22Rv1 (cell line): ENCODE results near the gene GCNA.

ENCODE experiments used
- H3K27ac ChIP-seq: fragments of 450-650 bp; 2 replicates; pipeline ENCODE4 v1.5.1; 2017
- ZFX ChIP-seq: fragments of 450-650 bp; IDR thresholded peaks from 2 replicates; pipeline ENCODE4 v1.6.1; 2017; ENCODE audit warnings: antibody characterized with exemption, borderline replicate concordance
- TF ChIP-seq, protein P1 (sequence below): fragments of 450-650 bp; IDR thresholded peaks from 2 replicates; pipeline ENCODE4 v1.5.1; 2017; ENCODE audit warnings: mild to moderate bottlenecking

GCNA gene

DNA sequence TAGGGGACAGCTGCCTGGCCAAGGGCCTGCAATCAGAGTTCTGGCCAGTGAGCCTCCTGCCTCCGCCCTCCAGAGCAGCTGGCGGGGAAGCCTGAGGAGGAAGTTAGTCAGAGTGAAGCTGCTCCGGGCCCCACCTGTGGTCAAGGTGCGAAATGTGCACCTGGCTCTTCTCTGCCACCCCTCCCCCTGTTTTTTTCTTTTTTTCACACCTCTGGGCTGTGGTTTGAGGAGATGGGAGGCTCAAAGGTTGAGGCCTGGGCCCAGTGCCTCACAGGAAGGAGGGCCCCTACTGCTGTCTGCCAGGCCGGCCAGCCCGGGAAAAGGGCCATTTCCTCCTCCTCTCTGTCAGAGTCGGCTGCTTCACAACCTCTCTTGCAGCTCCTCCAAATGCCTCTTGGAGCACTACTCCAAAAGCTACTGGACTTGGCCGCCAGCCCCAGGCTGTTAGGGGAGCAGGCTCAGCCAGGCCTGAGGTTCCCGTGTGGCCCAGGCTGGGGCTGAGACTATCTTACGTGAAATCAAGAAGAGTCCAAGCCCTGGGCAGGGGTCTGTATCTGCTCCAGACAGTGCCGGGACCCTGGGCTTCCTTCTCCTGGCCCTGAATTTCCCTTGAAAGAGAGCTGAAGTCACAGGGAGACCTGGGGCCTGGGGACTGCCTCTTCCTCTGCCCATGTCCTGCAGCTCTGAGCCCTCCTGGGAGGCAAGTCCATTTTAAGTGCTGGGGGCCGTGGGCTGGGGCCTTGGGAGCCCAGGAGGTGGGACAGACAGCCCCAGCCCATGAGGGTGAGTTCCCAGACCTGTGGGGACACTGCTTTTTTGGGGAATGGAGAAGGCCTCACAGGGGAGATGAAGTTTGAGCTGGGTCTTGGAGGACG, 44.6 kb downstream of the GCNA start:
- H3K27ac ChIP-seq, result no peak overlapping the region
- TF ChIP-seq, protein P1, sequence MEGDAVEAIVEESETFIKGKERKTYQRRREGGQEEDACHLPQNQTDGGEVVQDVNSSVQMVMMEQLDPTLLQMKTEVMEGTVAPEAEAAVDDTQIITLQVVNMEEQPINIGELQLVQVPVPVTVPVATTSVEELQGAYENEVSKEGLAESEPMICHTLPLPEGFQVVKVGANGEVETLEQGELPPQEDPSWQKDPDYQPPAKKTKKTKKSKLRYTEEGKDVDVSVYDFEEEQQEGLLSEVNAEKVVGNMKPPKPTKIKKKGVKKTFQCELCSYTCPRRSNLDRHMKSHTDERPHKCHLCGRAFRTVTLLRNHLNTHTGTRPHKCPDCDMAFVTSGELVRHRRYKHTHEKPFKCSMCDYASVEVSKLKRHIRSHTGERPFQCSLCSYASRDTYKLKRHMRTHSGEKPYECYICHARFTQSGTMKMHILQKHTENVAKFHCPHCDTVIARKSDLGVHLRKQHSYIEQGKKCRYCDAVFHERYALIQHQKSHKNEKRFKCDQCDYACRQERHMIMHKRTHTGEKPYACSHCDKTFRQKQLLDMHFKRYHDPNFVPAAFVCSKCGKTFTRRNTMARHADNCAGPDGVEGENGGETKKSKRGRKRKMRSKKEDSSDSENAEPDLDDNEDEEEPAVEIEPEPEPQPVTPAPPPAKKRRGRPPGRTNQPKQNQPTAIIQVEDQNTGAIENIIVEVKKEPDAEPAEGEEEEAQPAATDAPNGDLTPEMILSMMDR, result no peak
- TF ChIP-seq ZFX, result no peak

DNA sequence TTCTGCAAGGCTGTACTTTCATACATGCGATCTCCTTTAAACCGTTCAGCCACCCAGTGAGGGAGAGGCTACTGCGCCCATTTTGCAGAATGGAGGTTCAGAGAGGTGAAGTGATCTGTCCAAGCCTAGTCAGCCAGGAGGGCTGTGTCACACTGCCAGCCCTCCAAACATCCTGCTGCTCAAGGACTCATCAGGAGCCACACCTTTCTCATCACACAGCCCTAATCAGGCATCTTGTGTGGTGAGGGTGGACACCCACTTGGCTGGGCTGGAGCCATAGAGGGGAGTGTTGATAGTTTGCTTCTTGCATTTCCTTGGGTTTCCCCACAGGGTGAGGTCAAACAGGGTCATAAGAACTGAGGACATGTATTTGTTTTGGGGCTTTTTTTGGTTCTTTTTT, 45.5 kb downstream of the GCNA start:
- no peak overlapping the region for H3K27ac ChIP-seq
- TF ChIP-seq ZFX, result no peak
- TF ChIP-seq, protein P1, result no peak

GRCh38 chrX:71625471-71625870, 47.2 kb downstream of the GCNA start:
- TF ChIP-seq, protein P1, result no peak
- no peak for TF ChIP-seq ZFX
- no peak overlapping the region for H3K27ac ChIP-seq

GRCh38 chrX:71626576-71626975, 48.3 kb downstream of the GCNA start:
- no peak overlapping the region for H3K27ac ChIP-seq
- TF ChIP-seq, protein P1, result no peak
- no peak for TF ChIP-seq ZFX

GRCh38 chrX:71627588-71628404, 49.6 kb downstream of the GCNA start:
- no peak overlapping the region for H3K27ac ChIP-seq
- TF ChIP-seq ZFX, result no peak
- TF ChIP-seq, protein P1, result no peak

DNA sequence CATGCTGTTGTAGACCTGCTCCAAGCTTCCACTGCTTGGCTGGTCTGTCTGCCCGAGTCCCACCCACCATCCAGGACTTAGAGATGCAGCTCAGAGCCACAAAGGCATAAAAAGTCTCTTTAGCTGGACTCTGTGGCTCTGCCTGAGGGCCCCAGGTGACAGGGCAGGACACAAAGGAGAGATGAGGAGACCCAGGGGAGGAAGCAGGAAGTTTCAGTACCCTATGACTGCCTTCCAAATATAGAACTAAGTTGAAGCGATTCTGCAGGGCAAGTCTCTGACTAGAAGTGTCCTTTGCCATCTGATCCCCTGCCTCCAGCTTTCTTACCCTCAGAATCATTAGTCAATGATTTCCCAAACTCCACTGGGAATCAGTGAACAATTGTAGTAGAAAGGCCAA, 51.2 kb downstream of the GCNA start:
- H3K27ac ChIP-seq, result no peak overlapping the region
- TF ChIP-seq, protein P1, result no peak
- TF ChIP-seq ZFX, result no peak
